ENCODE data around the gene EN1.

DNA sequence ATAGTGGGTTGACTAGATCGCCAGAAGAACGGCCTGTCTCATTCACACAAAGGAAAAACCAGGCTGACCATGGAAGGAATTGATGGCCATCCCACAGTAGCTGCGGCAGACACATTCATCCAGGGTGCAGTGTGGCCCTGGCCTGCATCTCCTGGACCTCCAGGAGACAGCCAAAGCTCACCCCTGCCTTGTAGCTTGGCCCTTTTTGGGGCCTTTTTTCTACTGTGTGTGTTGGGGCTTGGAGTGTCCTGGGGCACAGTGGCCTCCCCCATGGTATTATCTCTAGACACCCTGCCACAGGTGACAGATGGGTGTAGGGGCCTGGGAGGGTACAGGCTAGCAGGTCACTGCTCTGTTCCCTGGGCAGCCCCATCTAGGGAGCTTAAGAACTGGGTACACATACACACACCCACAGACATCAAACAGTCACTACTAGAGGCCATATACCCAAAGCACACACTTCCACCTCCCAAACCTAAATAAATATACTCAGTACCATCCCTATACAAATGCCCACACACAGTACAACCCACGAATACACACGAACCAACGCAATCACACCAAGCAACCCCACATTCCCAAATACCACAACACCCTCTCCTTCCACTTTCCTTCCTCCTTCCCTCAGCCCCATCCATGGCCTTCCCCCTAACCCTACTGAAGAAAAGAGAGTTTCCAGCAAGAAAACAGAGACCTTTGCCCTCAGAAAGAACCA is 8.6 kb downstream of the EN1 start:
- TF ChIP-seq, protein P1, sequence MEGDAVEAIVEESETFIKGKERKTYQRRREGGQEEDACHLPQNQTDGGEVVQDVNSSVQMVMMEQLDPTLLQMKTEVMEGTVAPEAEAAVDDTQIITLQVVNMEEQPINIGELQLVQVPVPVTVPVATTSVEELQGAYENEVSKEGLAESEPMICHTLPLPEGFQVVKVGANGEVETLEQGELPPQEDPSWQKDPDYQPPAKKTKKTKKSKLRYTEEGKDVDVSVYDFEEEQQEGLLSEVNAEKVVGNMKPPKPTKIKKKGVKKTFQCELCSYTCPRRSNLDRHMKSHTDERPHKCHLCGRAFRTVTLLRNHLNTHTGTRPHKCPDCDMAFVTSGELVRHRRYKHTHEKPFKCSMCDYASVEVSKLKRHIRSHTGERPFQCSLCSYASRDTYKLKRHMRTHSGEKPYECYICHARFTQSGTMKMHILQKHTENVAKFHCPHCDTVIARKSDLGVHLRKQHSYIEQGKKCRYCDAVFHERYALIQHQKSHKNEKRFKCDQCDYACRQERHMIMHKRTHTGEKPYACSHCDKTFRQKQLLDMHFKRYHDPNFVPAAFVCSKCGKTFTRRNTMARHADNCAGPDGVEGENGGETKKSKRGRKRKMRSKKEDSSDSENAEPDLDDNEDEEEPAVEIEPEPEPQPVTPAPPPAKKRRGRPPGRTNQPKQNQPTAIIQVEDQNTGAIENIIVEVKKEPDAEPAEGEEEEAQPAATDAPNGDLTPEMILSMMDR (optimal IDR thresholded peaks at IDR 0.05 in 1 of 3, IDR thresholded peaks at IDR 0.05 in 1 of 3, conservative IDR thresholded peaks at IDR 0.05 in 1 of 3; ENCODE audit: extremely low read depth in 1 of 3, insufficient read depth in 2 of 3, low read length in 3 of 3), result no peak
- TF ChIP-seq EZH2 (IDR thresholded peaks at IDR 0.05; ENCODE audit: low read length), result no peak

All from keratinocyte (primary cell).